GM12878 (cell line): ENCODE measurements around the gene ARL3. TPM values are rescaled to one million over a fixed set of nuclear protein-coding genes. Genes with fewer than 3 reads are reported as not detected.
A peak's percentile ranks its signal among the peaks of the same experiment; 100 is the strongest.

Source experiments
- ASH2L ChIP-seq: fragments of 300-600, 200-600 bp; sonication (generic); IDR thresholded peaks from 2 replicates; pipeline ENCODE4 v1.6.1; 2017; ENCODE audit warnings: low read depth, mild to moderate bottlenecking, borderline replicate concordance
- BCL11A ChIP-seq: IDR thresholded peaks from 2 replicates; pipeline ENCODE4 v1.6.1; 2011; ENCODE audit warnings: low read depth, low read length
- CBFB ChIP-seq: IDR thresholded peaks from 2 replicates; pipeline ENCODE4 v1.6.1; 2016; ENCODE audit warnings: antibody characterized with exemption, low read depth
- CHD1 ChIP-seq: IDR thresholded peaks from 2 replicates; pipeline ENCODE4 v1.6.1; 2012; ENCODE audit warnings: low read depth, low read length, improper control_type of control experiment
- CREB1 ChIP-seq: IDR thresholded peaks from 2 replicates; pipeline ENCODE4 v1.6.1; 2012; ENCODE audit warnings: low read depth, mild to moderate bottlenecking, inconsistent platforms
- EED ChIP-seq: sonication (generic); IDR thresholded peaks from 2 replicates; pipeline ENCODE4 v1.6.1; 2016; ENCODE audit warnings: antibody characterized with exemption, low read depth
- FOXK2 ChIP-seq: fragments of 450-650 bp; IDR thresholded peaks from 2 replicates; pipeline ENCODE4 v1.6.1; 2017; ENCODE audit warnings: mild to moderate bottlenecking, moderate library complexity
- GABPA ChIP-seq: IDR thresholded peaks from 2 replicates; pipeline ENCODE4 v1.6.1; 2014; ENCODE audit warnings: antibody characterized with exemption, low read depth, mild to moderate bottlenecking, inconsistent platforms
- HDAC6 ChIP-seq: fragments of 200-600 bp; sonication (generic); IDR thresholded peaks from one replicate; pipeline ENCODE4 v1.8.0; 2017; ENCODE audit warnings: antibody characterized with exemption; ENCODE audit not compliant: unreplicated experiment
- HDGF ChIP-seq: fragments of 450-650 bp; IDR thresholded peaks from 2 replicates; pipeline ENCODE4 v1.6.1; 2016; ENCODE audit warnings: antibody characterized with exemption
- KLF5 ChIP-seq: fragments of 450-650 bp; IDR thresholded peaks from 2 replicates; pipeline ENCODE4 v1.6.1; 2014; ENCODE audit warnings: mild to moderate bottlenecking; ENCODE audit not compliant: partially characterized antibody
- MTA2 ChIP-seq: fragments of 450-650 bp; IDR thresholded peaks from 2 replicates; pipeline ENCODE4 v1.6.1; 2016; ENCODE audit warnings: low read depth, mild to moderate bottlenecking, moderate library complexity
- NFXL1 ChIP-seq: fragments of 450-650 bp; IDR thresholded peaks from 2 replicates; pipeline ENCODE4 v1.6.1; 2017; ENCODE audit warnings: antibody characterized with exemption, mild to moderate bottlenecking, borderline replicate concordance
- NFYA ChIP-seq: IDR thresholded peaks from 2 replicates; pipeline ENCODE4 v1.6.1; 2011; ENCODE audit warnings: low read depth, mild to moderate bottlenecking, low read length, improper control_type of control experiment, borderline replicate concordance
- NR2F1 ChIP-seq: fragments of 450-650 bp; conservative IDR thresholded peaks from 2 replicates; pipeline ENCODE4 v1.6.1; 2017; ENCODE audit warnings: mild to moderate bottlenecking
- PAX8 ChIP-seq: fragments of 450-650 bp; IDR thresholded peaks from 2 replicates; pipeline ENCODE4 v1.6.1; 2017; ENCODE audit warnings: mild to moderate bottlenecking, moderate library complexity
- PRDM15 ChIP-seq: fragments of 450-650 bp; formaldehyde crosslinking; IDR thresholded peaks from 2 replicates; pipeline ENCODE4 v1.4.0; 2020; ENCODE audit warnings: mild to moderate bottlenecking, moderate library complexity
- RAD21 ChIP-seq: IDR thresholded peaks from 2 replicates; pipeline ENCODE4 v1.6.1; 2011; ENCODE audit warnings: mild to moderate bottlenecking, low read depth, low read length, moderate library complexity; ENCODE audit not compliant: insufficient read depth
- RUNX3 ChIP-seq: IDR thresholded peaks from 2 replicates; pipeline ENCODE4 v1.6.1; 2012; ENCODE audit warnings: low read length, inconsistent platforms
- SIN3A ChIP-seq: IDR thresholded peaks from 2 replicates; pipeline ENCODE4 v1.6.1; 2012; ENCODE audit warnings: low read depth, low read length, improper control_type of control experiment
- SMARCA5 ChIP-seq: fragments of 450-650 bp; IDR thresholded peaks from 2 replicates; pipeline ENCODE4 v1.6.1; 2017; ENCODE audit warnings: mild to moderate bottlenecking
- TAF1 ChIP-seq: IDR thresholded peaks from 2 replicates; pipeline ENCODE4 v1.6.1; 2011; ENCODE audit warnings: mild to moderate bottlenecking, low read depth, low read length, borderline replicate concordance
- YY1 ChIP-seq: IDR thresholded peaks from 2 replicates; pipeline ENCODE4 v1.6.1; 2011; ENCODE audit warnings: low read depth, mild to moderate bottlenecking, low read length
- ZBED1 ChIP-seq: IDR thresholded peaks from 2 replicates; pipeline ENCODE4 v1.6.1; 2016; ENCODE audit warnings: borderline replicate concordance
- ZZZ3 ChIP-seq: IDR thresholded peaks from 2 replicates; pipeline ENCODE4 v1.6.1; 2011; ENCODE audit warnings: low read depth; ENCODE audit not compliant: control insufficient read depth, insufficient read length
- polyA plus RNA-seq, 11 experiments: library from polyadenylated mRNA; depleted of rRNA in 4 of 11; unstranded in 6 of 11; stranded (reverse) in 5 of 11; fragments of >200 nt; fragmentation: Nextera tagmentation in 4 of 11; fragmentation: Illumina TruSeq in 1 of 11; extraction: Ambion mirVana in 4 of 11; extraction: Trizol in 1 of 11; gene quantifications; 1 replicate in 1 of 11; 2 replicates in 10 of 11; pipeline versions ENCODE4 v1.2.1 to v1.2.3, GENCODE V29; 2011 to 2016; ENCODE audit warnings: inconsistent platforms in 2 of 11, missing spikeins in 2 of 11, low read depth in 1 of 11
- total RNA-seq, 4 experiments: library from RNA; depleted of rRNA in 3 of 4; stranded (reverse); fragments of >200 nt in 3 of 4; fragmentation: Illumina TruSeq in 1 of 4; extraction: Trizol in 1 of 4; gene quantifications; 2 replicates each; pipeline versions ENCODE4 v1.2.1 to v1.2.3, GENCODE V29; 2013 to 2021
- TF ChIP-seq, protein P1 (sequence below): IDR thresholded peaks from 2 replicates; pipeline ENCODE4 v1.6.1; 2011; ENCODE audit warnings: borderline replicate concordance, low read depth, mild to moderate bottlenecking, moderate library complexity, mixed read lengths, low read length; ENCODE audit not compliant: insufficient read depth; ENCODE audit errors: extremely low read length
- TF ChIP-seq, protein P2 (sequence below): fragments of 450-650 bp; IDR thresholded peaks from 2 replicates; pipeline ENCODE4 v1.6.1; 2017; ENCODE audit warnings: borderline replicate concordance
- TF ChIP-seq, protein P3 (sequence below): IDR thresholded peaks from 2 replicates; pipeline ENCODE4 v1.6.1; 2011; ENCODE audit warnings: mild to moderate bottlenecking, low read depth, low read length, moderate library complexity; ENCODE audit not compliant: insufficient replicate concordance

The ARL3 gene
- total and polyA plus RNA-seq, 10 of the 15 experiments (the other 5 are each of a cell fraction or from before 2014, with no cell fraction given): 4.9 to 26.1 (median 11.0) TPM

DNA sequence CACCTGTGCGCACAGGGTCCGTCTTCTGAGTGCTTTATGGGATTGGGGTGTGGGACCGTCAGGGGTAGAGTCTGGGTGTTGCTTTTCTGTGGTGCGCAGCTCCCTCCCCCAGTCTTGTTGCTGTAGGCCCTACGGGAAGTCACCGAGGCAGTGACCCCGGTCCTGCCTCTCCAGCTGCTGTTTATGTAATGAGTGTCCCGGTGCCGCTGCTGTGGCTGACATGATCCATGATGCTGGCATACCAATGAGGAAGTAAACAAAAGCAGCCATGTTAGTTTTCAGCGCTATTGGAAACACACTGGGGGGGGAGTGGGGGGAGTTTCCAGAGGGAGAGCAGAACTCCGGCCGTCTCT, 68.8 kb downstream of the ARL3 start (continued):
- TF ChIP-seq FOXK2 (peak; percentile 72; the same call in 1 of the 2 replicates), ZBED1 (no peak), YY1 (peak; percentile 88), MTA2 (no peak; the same call in 1 of the 2 replicates), NFYA (no peak), NR2F1 (peak; percentile 10; the same call in 1 of the 2 replicates), PRDM15 (CRISPR knock-in tag) (no peak), RUNX3 (no peak), SIN3A (peak; percentile 78), CHD1 (0 out of 2 replicates have a peak, but pooled peaks have one; percentile 48), CREB1 (no peak), ZZZ3 (no peak), BCL11A (peak; percentile 4; the same call in 1 of the 2 replicates), SMARCA5 (no peak), NFXL1 (no peak), GABPA (no peak), EED (no peak), CBFB (no peak), HDGF (no peak), KLF5 (no peak), PAX8 (no peak), HDAC6 (no peak), TAF1 (peak; percentile 23; the same call in 1 of the 2 replicates), RAD21 (no peak), ASH2L (0 out of 2 replicates have a peak, but pooled peaks have one; percentile 34)
- TF ChIP-seq, protein P1, sequence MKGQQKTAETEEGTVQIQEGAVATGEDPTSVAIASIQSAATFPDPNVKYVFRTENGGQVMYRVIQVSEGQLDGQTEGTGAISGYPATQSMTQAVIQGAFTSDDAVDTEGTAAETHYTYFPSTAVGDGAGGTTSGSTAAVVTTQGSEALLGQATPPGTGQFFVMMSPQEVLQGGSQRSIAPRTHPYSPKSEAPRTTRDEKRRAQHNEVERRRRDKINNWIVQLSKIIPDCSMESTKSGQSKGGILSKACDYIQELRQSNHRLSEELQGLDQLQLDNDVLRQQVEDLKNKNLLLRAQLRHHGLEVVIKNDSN: no peak
- TF ChIP-seq, protein P2, sequence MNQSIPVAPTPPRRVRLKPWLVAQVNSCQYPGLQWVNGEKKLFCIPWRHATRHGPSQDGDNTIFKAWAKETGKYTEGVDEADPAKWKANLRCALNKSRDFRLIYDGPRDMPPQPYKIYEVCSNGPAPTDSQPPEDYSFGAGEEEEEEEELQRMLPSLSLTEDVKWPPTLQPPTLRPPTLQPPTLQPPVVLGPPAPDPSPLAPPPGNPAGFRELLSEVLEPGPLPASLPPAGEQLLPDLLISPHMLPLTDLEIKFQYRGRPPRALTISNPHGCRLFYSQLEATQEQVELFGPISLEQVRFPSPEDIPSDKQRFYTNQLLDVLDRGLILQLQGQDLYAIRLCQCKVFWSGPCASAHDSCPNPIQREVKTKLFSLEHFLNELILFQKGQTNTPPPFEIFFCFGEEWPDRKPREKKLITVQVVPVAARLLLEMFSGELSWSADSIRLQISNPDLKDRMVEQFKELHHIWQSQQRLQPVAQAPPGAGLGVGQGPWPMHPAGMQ: no peak
- TF ChIP-seq, protein P3, sequence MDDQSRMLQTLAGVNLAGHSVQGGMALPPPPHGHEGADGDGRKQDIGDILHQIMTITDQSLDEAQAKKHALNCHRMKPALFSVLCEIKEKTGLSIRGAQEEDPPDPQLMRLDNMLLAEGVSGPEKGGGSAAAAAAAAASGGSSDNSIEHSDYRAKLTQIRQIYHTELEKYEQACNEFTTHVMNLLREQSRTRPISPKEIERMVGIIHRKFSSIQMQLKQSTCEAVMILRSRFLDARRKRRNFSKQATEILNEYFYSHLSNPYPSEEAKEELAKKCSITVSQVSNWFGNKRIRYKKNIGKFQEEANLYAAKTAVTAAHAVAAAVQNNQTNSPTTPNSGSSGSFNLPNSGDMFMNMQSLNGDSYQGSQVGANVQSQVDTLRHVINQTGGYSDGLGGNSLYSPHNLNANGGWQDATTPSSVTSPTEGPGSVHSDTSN: no peak
